Keratinocyte (primary cell): ENCODE data around the gene KLHL6.

Source experiments
- EZH2 ChIP-seq: IDR thresholded peaks from one replicate; pipeline ENCODE4 v1.6.1; 2012; ENCODE audit warnings: inconsistent platforms, mild to moderate bottlenecking, low read length, moderate library complexity
- TF ChIP-seq, protein P1 (sequence below), 3 experiments: IDR thresholded peaks in 1 of 3; conservative IDR thresholded peaks in 1 of 3; optimal IDR thresholded peaks in 1 of 3; 2 replicates in 2 of 3; 3 replicates in 1 of 3; pipeline versions ENCODE3 to v1.5.1; 2011; ENCODE audit warnings: low read length in 3 of 3, mild to moderate bottlenecking in 3 of 3, moderate library complexity in 2 of 3, control low read depth in 1 of 3, inconsistent platforms in 1 of 3; ENCODE audit not compliant: insufficient read depth in 2 of 3; ENCODE audit errors: extremely low read depth in 1 of 3

DNA sequence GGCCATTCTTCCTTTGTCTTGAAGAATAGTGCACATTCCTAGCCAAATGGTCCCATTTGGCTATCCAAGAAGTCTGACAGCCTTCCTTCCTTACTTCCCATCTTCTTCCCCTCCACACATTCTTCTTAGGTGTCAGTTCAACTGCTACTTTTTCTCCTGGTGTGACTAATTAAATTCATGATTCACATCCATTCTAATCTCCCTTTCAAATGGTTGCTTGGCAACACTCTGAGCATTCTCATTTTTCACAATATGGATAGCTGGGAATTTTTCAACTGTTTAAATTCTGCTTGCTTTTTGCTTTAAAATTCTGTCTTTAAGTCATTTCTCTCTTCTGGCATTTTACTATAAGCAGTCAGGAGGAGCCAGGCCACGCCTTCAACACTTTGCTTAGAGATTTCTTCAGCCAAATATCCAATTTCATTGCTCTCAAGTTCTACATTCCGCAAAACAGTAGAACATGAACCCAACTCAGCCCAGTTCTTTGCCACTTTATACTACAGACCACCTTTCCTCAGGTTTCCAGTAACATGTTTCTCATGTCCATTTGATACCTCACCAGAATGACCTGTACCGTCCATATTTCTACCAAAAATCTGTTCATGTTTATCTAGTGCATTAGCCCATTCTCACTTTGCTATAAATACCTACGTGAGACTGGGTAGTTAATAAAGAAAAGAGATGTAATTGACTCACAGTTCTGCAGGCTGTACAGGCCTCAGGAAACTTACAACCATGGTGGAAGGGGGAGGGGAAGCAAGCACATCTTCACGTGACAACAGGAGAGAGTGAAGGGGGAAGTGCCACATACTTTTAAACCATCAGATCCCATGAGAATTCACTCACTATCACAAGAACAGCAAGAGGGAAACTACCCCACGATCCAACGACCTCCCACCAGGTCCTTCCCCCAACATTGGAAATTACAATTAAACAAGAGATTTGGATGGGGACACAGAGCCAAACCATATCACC, 95.1 kb downstream of the KLHL6 start:
- TF ChIP-seq, protein P1, sequence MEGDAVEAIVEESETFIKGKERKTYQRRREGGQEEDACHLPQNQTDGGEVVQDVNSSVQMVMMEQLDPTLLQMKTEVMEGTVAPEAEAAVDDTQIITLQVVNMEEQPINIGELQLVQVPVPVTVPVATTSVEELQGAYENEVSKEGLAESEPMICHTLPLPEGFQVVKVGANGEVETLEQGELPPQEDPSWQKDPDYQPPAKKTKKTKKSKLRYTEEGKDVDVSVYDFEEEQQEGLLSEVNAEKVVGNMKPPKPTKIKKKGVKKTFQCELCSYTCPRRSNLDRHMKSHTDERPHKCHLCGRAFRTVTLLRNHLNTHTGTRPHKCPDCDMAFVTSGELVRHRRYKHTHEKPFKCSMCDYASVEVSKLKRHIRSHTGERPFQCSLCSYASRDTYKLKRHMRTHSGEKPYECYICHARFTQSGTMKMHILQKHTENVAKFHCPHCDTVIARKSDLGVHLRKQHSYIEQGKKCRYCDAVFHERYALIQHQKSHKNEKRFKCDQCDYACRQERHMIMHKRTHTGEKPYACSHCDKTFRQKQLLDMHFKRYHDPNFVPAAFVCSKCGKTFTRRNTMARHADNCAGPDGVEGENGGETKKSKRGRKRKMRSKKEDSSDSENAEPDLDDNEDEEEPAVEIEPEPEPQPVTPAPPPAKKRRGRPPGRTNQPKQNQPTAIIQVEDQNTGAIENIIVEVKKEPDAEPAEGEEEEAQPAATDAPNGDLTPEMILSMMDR (optimal IDR thresholded peaks at IDR 0.05 in 1 of 3, IDR thresholded peaks at IDR 0.05 in 1 of 3, conservative IDR thresholded peaks at IDR 0.05 in 1 of 3; ENCODE audit: extremely low read depth in 1 of 3, insufficient read depth in 2 of 3, low read length in 3 of 3), result no peak
- TF ChIP-seq EZH2, result no peak
